Measurements from ENCODE around the gene CKAP4.

DNA sequence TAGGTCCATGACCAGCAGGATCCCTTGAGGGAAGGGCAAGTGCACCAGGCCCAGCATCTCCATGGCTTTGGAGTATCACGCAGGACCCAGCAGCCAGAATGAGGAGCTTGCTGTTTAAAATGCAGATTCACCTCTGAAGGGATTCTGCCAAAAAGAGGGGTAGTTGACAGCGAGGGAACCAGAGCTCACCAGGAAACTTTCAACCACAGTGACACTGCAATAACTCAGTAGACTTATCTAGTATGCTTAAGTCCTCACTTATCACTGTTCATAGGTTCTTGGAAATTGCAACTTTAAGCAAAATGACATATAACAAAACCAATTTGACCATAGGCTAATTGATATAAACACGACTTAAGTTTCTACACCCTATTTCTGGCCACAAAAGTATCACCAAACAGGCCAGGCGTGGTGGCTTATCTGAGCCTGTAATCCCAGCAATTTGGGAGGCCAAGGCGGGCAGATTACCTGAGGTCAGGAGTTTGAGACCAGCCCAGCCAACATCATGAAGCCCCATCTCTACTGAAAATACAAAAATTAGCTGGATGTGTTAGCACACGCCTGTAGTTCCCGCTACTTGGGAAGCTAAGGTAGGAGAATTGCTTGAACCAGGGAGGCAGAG lies 21.4 kb upstream of the CKAP4 start:
- TF ChIP-seq GATA3 (IDR thresholded peaks at IDR 0.05; ENCODE audit: low read depth, low read length) (no peak), GATA2 (IDR thresholded peaks at IDR 0.05; ENCODE audit: low read depth, low read length) (no peak)

Measured in SH-SY5Y (cell line).